K562 (cell line): Measurements from ENCODE around the gene KIAA0825. TPM values are rescaled to one million over a fixed set of nuclear protein-coding genes. Genes with fewer than 3 reads are reported as not detected.

Experiments used
- ATAC-seq: fragments of 200-7000 bp; cut with Tn5 transposase; 3 replicates; pipeline ENCODE4 v1.9.1; 2020; ENCODE audit warnings: moderate library complexity
- BruUV-seq: library from RNA; stranded (reverse); fragments of 400-500 nt; replicated peaks from 2 replicates; lab custom pipeline; 2021; lab: Mats Ljungman, UMichigan
- CTCF ChIA-PET: fragments of 300-600 bp; formaldehyde crosslinking; extraction: SDS; loops from one replicate; lab custom pipeline; 2021; ENCODE audit warnings: low intra/inter-chr PET ratio; lab: Yijun Ruan, JAX
- POLR2A ChIA-PET: fragments of 300-600, 350-650 bp; sonication (Branson Sonifier 250); formaldehyde crosslinking; extraction: SDS; loops from one replicate; lab custom pipeline; 2021; ENCODE audit warnings: antibody characterized with exemption, inconsistent platforms; lab: Yijun Ruan, JAX
- DNase-seq, 4 experiments: peaks; one replicate each; pipeline versions ENCODE4 v3.0.0 to v3.0.0-alpha.2; 2011 to 2018; ENCODE audit warnings: low spot score in 3 of 4, mixed read lengths in 3 of 4; ENCODE audit errors: extremely low read depth in 1 of 4
- FAIRE-seq: peaks from 2 replicates; lab custom pipeline; 2011; peaks lifted over from hg19 to GRCh38; lab: Jason Lieb, UNC
- H2AFZ ChIP-seq: 2 replicates; pipeline ENCODE4 v1.6.0; 2011; ENCODE audit warnings: low read depth, low read length, control low read depth, inconsistent platforms
- H3K27ac ChIP-seq: fragments of 200-600 bp; 3 replicates; pipeline ENCODE4 v1.8.0; 2011; ENCODE audit warnings: low read depth, mild to moderate bottlenecking, control low read depth, inconsistent platforms, low read length, moderate library complexity, mixed read lengths; ENCODE audit errors: extremely low read depth
- H3K27me3 ChIP-seq, 2 experiments: fragments of 300-600 bp in 1 of 2; 2 replicates in 1 of 2; 3 replicates in 1 of 2; pipeline versions ENCODE4 v1.6.0 to v1.8.0; 2011; ENCODE audit warnings: inconsistent platforms in 2 of 2, low read length in 2 of 2, mild to moderate bottlenecking in 1 of 2, mixed read lengths in 1 of 2, moderate library complexity in 1 of 2; ENCODE audit not compliant: control insufficient read depth in 2 of 2, insufficient read depth in 2 of 2
- H3K36me3 ChIP-seq: fragments of 300-600 bp; 3 replicates; pipeline ENCODE4 v1.8.0; 2011; ENCODE audit warnings: mild to moderate bottlenecking, low read length, inconsistent platforms; ENCODE audit not compliant: control insufficient read depth, insufficient read depth
- H3K4me1 ChIP-seq, 2 experiments: fragments of 200-600 bp in 1 of 2; replicated peaks in 1 of 2; 2 replicates in 1 of 2; 3 replicates in 1 of 2; pipeline versions ENCODE4 v1.5.1 to v1.8.0; 2011; ENCODE audit warnings: inconsistent platforms in 2 of 2, low read length in 2 of 2, mild to moderate bottlenecking in 1 of 2, mixed read lengths in 1 of 2, moderate library complexity in 1 of 2; ENCODE audit not compliant: control insufficient read depth in 2 of 2, insufficient read depth in 2 of 2
- H3K4me2 ChIP-seq: 2 replicates; pipeline ENCODE4 v1.6.1; 2011; ENCODE audit warnings: low read length, control low read depth, inconsistent platforms, mixed read lengths; ENCODE audit not compliant: insufficient read depth
- H3K4me3 ChIP-seq: fragments of 200-600 bp; sonication (generic), shearing (Covaris generic); 2 replicates; pipeline ENCODE4 v1.5.1; 2016; ENCODE audit warnings: control low read depth, inconsistent platforms
- H3K79me2 ChIP-seq: fragments of 200-600 bp; 3 replicates; pipeline ENCODE4 v1.8.0; 2011; ENCODE audit warnings: low read length, inconsistent platforms; ENCODE audit not compliant: control insufficient read depth, insufficient read depth
- H3K9ac ChIP-seq, 2 experiments: 2 replicates each; pipeline versions ENCODE4 v1.6.0 to v1.6.1; 2011; ENCODE audit warnings: low read depth in 2 of 2, low read length in 2 of 2, control low read depth in 1 of 2, inconsistent platforms in 1 of 2, mild to moderate bottlenecking in 1 of 2, mixed read lengths in 1 of 2; ENCODE audit not compliant: insufficient read depth in 1 of 2
- H3K9me1 ChIP-seq: one replicate; pipeline ENCODE4 v1.6.0; 2011; ENCODE audit warnings: inconsistent platforms, mild to moderate bottlenecking, low read length, moderate library complexity; ENCODE audit not compliant: control insufficient read depth, insufficient read depth
- H3K9me3 ChIP-seq: replicated peaks from 2 replicates; pipeline ENCODE4 v1.5.1; 2011; ENCODE audit warnings: low read depth, low read length, inconsistent platforms; ENCODE audit not compliant: control insufficient read depth, insufficient read depth
- H4K20me1 ChIP-seq: replicated peaks from 2 replicates; pipeline ENCODE4 v1.6.1; 2011; ENCODE audit warnings: low read length, inconsistent platforms, mixed read lengths; ENCODE audit not compliant: control insufficient read depth, insufficient read depth
- SETDB1 ChIP-seq: IDR thresholded peaks from one replicate; pipeline ENCODE4 v1.6.1; 2012; ENCODE audit warnings: low read length, control low read depth, inconsistent platforms
- TAF7 ChIP-seq: fragments of 450-650 bp; IDR thresholded peaks from 2 replicates; pipeline ENCODE4 v1.6.1; 2016; ENCODE audit warnings: missing genetic modification characterization, missing compliant biosample characterization
- TCF7 ChIP-seq: sonication (generic); IDR thresholded peaks from 2 replicates; pipeline ENCODE4 v1.6.1; 2016; ENCODE audit warnings: antibody characterized with exemption, borderline replicate concordance
- THAP7 ChIP-seq: fragments of 250-450 bp; sonication (Bioruptor Pico); IDR thresholded peaks from 2 replicates; pipeline ENCODE4 v1.5.0; 2021
- ZNF431 ChIP-seq: sonication (generic); formaldehyde crosslinking; IDR thresholded peaks from 2 replicates; pipeline ENCODE4 v1.8.0; 2022; ENCODE audit warnings: mild to moderate bottlenecking, missing genetic modification reagents
- ZNF449 ChIP-seq: fragments of 250-450 bp; sonication (Bioruptor Pico); IDR thresholded peaks from 2 replicates; pipeline ENCODE4 v1.8.0; 2022; ENCODE audit warnings: moderate library complexity, mild to moderate bottlenecking, inconsistent platforms
- ZNF512 ChIP-seq: IDR thresholded peaks from 2 replicates; pipeline ENCODE4 v1.6.1; 2016; ENCODE audit warnings: missing genetic modification characterization, missing compliant biosample characterization
- in situ Hi-C: fragments of 300-500 bp; cut with MboI; formaldehyde crosslinking; loops from 4 replicates; pipeline ENCODE4 v1.15.0; 2018; ENCODE audit warnings: inconsistent platforms, mixed read lengths
- intact Hi-C: fragments of 100-400 bp; cut with micrococcal nuclease; formaldehyde crosslinking; loops from 2 replicates; pipeline ENCODE4 v1.14.2; 2022
- polyA plus RNA-seq, 8 experiments: library from polyadenylated mRNA; depleted of rRNA in 4 of 8; stranded (reverse) in 5 of 8; unstranded in 3 of 8; fragments of >200 nt; fragmentation: Nextera tagmentation in 2 of 8; fragmentation: Illumina TruSeq in 1 of 8; extraction: Ambion mirVana in 2 of 8; extraction: Trizol in 1 of 8; gene quantifications; 2 replicates each; pipeline versions ENCODE4 v1.2.1 to v1.2.3, GENCODE V29; 2011 to 2014; ENCODE audit warnings: inconsistent platforms in 1 of 8, missing spikeins in 1 of 8
- total RNA-seq, 7 experiments: library from RNA; depleted of rRNA in 6 of 7; stranded (reverse); fragments of >200 nt in 6 of 7; fragmentation: Illumina TruSeq in 2 of 7; extraction: Trizol in 2 of 7; gene quantifications; 2 replicates each; pipeline versions ENCODE4 v1.2.1 to v1.2.3, GENCODE V29; 2011 to 2021; ENCODE audit warnings: low replicate concordance in 1 of 7

Gene KIAA0825
- total and polyA plus RNA-seq, 9 of the 15 experiments (the other 6 are each of a cell fraction or from before 2014, with no cell fraction given) = 0.05 to 0.36 (median 0.16) TPM; not detected in 1

GRCh38 chr5:94180761-94181160, 437.6 kb downstream of the KIAA0825 start:
- Histone ChIP-seq H3K4me2 (no peak overlapping the region), H3K4me3 (no peak overlapping the region), H3K27me3 (no peaks in the 10 kb centered on the region), H3K36me3 (no peaks in the 10 kb centered on the region), H3K4me1 (no peaks in the 10 kb centered on the region), H3K79me2 (no peaks in the 10 kb centered on the region), H3K9me1 (no peaks in the 10 kb centered on the region), H3K9ac (no peak overlapping the region), H3K9me3 (no peaks in the 10 kb centered on the region), H2AFZ (no peak overlapping the region), H4K20me1 (no peaks in the 10 kb centered on the region), H3K27ac (no peak overlapping the region)
- BruUV-seq = no TSS peak
- no peak for DNase-seq
- no peak for FAIRE-seq
- intact Hi-C loops = no loop called here
- no peak for ATAC-seq
- TF ChIP-seq TCF7 (no peak), ZNF431 (CRISPR knock-in tag) (no peak), THAP7 (no peak), SETDB1 (no peak), ZNF449 (CRISPR knock-in tag) (no peak), ZNF512 (tag) (no peak), TAF7 (no peak)
- ChIA-PET CTCF (no interaction called here), POLR2A (no interaction called here)
- in situ Hi-C loops = no loop called here
